Trophoblast cell (in vitro differentiated cells and primary cell): ENCODE data around the gene ARF5.

ENCODE experiments used
- DNase-seq, 2 donors: peaks; one replicate each; pipeline ENCODE4 v3.0.0-alpha.2; 2016
- H2AFZ ChIP-seq: 2 replicates; pipeline ENCODE4 v1.6.1; 2013; ENCODE audit warnings: low read length, moderate library complexity, mild to moderate bottlenecking; ENCODE audit not compliant: insufficient read depth, poor library complexity
- H2AK5ac ChIP-seq: 2 replicates; pipeline ENCODE4 v1.6.1; 2013; ENCODE audit warnings: mild to moderate bottlenecking, low read length
- H2BK120ac ChIP-seq: 2 replicates; pipeline ENCODE4 v1.6.1; 2013; ENCODE audit warnings: low read length, mild to moderate bottlenecking, moderate library complexity; ENCODE audit not compliant: insufficient read depth, poor library complexity
- H2BK12ac ChIP-seq: 2 replicates; pipeline ENCODE4 v1.6.1; 2013; ENCODE audit warnings: mild to moderate bottlenecking, low read length, moderate library complexity
- H2BK5ac ChIP-seq: 2 replicates; pipeline ENCODE4 v1.6.1; 2013; ENCODE audit warnings: low read length, low read depth, moderate library complexity, mild to moderate bottlenecking; ENCODE audit not compliant: poor library complexity
- H3K14ac ChIP-seq: 2 replicates; pipeline ENCODE4 v1.6.1; 2013; ENCODE audit warnings: mild to moderate bottlenecking, low read length
- H3K18ac ChIP-seq: 2 replicates; pipeline ENCODE4 v1.6.1; 2013; ENCODE audit warnings: mild to moderate bottlenecking, low read length
- H3K23ac ChIP-seq: 2 replicates; pipeline ENCODE4 v1.6.1; 2013; ENCODE audit warnings: low read length
- H3K27ac ChIP-seq: 2 replicates; pipeline ENCODE4 v1.5.1; 2013; ENCODE audit warnings: low read depth, mild to moderate bottlenecking, inconsistent platforms, low read length, moderate library complexity
- H3K27me3 ChIP-seq: 2 replicates; pipeline ENCODE4 v1.6.1; 2013; ENCODE audit warnings: inconsistent platforms, mild to moderate bottlenecking, low read length, moderate library complexity; ENCODE audit not compliant: insufficient read depth
- H3K36me3 ChIP-seq, 2 experiments: 1 replicate in 1 of 2; 2 replicates in 1 of 2; pipeline ENCODE4 v1.6.1; 2013; ENCODE audit warnings: low read length in 2 of 2, mild to moderate bottlenecking in 2 of 2, moderate library complexity in 1 of 2; ENCODE audit not compliant: insufficient read depth in 2 of 2, control insufficient read depth in 1 of 2
- H3K4ac ChIP-seq: 2 replicates; pipeline ENCODE4 v1.6.1; 2013; ENCODE audit warnings: low read depth, mild to moderate bottlenecking, low read length, moderate library complexity
- H3K4me1 ChIP-seq, 2 experiments: 1 replicate in 1 of 2; 2 replicates in 1 of 2; pipeline ENCODE4 v1.6.1; 2013; ENCODE audit warnings: low read length in 2 of 2, mild to moderate bottlenecking in 2 of 2, moderate library complexity in 1 of 2; ENCODE audit not compliant: insufficient read depth in 2 of 2, control insufficient read depth in 1 of 2
- H3K4me2 ChIP-seq: 2 replicates; pipeline ENCODE4 v1.6.1; 2013; ENCODE audit warnings: inconsistent platforms, mild to moderate bottlenecking, low read length, moderate library complexity
- H3K4me3 ChIP-seq: 2 replicates; pipeline ENCODE4 v1.5.1; 2013; ENCODE audit warnings: mild to moderate bottlenecking, low read depth, low read length, inconsistent platforms
- H3K79me1 ChIP-seq: one replicate; pipeline ENCODE4 v1.6.1; 2013; ENCODE audit warnings: low read length
- H3K79me2 ChIP-seq: 2 replicates; pipeline ENCODE4 v1.6.1; 2013; ENCODE audit warnings: low read length, mild to moderate bottlenecking; ENCODE audit not compliant: control insufficient read depth, insufficient read depth, poor library complexity
- H3K9ac ChIP-seq: 2 replicates; pipeline ENCODE4 v1.6.1; 2013; ENCODE audit warnings: mild to moderate bottlenecking, low read length
- H3K9me3 ChIP-seq: 2 replicates; pipeline ENCODE4 v1.6.1; 2013; ENCODE audit warnings: low read depth, mild to moderate bottlenecking, control low read depth, inconsistent platforms, low read length; ENCODE audit not compliant: insufficient read depth
- H4K12ac ChIP-seq: 2 replicates; pipeline ENCODE4 v1.6.1; 2013; ENCODE audit warnings: low read depth, mild to moderate bottlenecking, low read length, moderate library complexity
- H4K8ac ChIP-seq: 2 replicates; pipeline ENCODE4 v1.6.1; 2013; ENCODE audit warnings: low read depth, mild to moderate bottlenecking, low read length, moderate library complexity
- H4K91ac ChIP-seq: one replicate; pipeline ENCODE4 v1.6.1; 2013; ENCODE audit warnings: low read depth, mild to moderate bottlenecking, low read length, moderate library complexity
- WGBS: extraction: QIAGEN DNeasy Blood & Tissue Kit; methylation state at CpG from one replicate; pipeline ENCODE4 v1.1.7; 2013; ENCODE audit warnings: missing lambda C conversion rate; ENCODE audit not compliant: insufficient read length, insufficient coverage; ENCODE audit errors: extremely low coverage; 5-methylcytosine and 5-hydroxymethylcytosine counted together

Gene ARF5

GRCh38 chr7:127582361-127582760 is 5.8 kb upstream of the ARF5 start:
- no peak overlapping the region for H2BK120ac ChIP-seq
- no peaks in the 10 kb centered on the region for H3K27me3 ChIP-seq
- H2BK5ac ChIP-seq: no peak overlapping the region
- H3K27ac ChIP-seq: no peak overlapping the region
- no peak overlapping the region for H2BK12ac ChIP-seq
- H3K79me2 ChIP-seq: peaks cover 8% of the 10 kb centered on the region
- H3K4me1 ChIP-seq: peaks cover 13 to 22% of the 10 kb centered on the region in 2 experiments
- DNase-seq: no peak
- H3K36me3 ChIP-seq: peaks cover 15 to 21% of the 10 kb centered on the region in 2 experiments
- no peak overlapping the region for H4K12ac ChIP-seq
- H3K18ac ChIP-seq: peak overlapping the region; percentile 2
- no peak overlapping the region for H3K9ac ChIP-seq
- H3K14ac ChIP-seq: no peak overlapping the region
- H3K23ac ChIP-seq: no peak overlapping the region
- no peak overlapping the region for H4K91ac ChIP-seq
- no CpG with 5 or more reads among the region's 14 CpGs for WGBS
- H4K8ac ChIP-seq: no peak overlapping the region
- no peak overlapping the region for H3K4me2 ChIP-seq
- H3K9me3 ChIP-seq: no peaks in the 10 kb centered on the region
- H3K4ac ChIP-seq: peak overlapping the region; percentile 25
- H3K4me3 ChIP-seq: no peak overlapping the region
- no peak overlapping the region for H2AK5ac ChIP-seq
- peaks cover 7% of the 10 kb centered on the region for H3K79me1 ChIP-seq
- H2AFZ ChIP-seq: no peak overlapping the region

- Histone ChIP-seq H2AK5ac (peak overlapping the region; percentile 6), H2AFZ (peak overlapping the region; percentile 46), H3K79me1 (peaks cover 16% of the 10 kb centered on the region), H3K14ac (peak overlapping the region; percentile 47), H3K23ac (no peak overlapping the region), H3K4me1 (peaks cover 23 to 29% of the 10 kb centered on the region in 2 experiments), H3K27ac (no peak overlapping the region), H4K8ac (peak overlapping the region; percentile 88), H2BK12ac (no peak overlapping the region), H3K79me2 (peaks cover 14% of the 10 kb centered on the region), H3K27me3 (no peaks in the 10 kb centered on the region), H3K9me3 (no peaks in the 10 kb centered on the region), H2BK5ac (no peak overlapping the region), H3K4me3 (peak overlapping the region; percentile 86), H3K4me2 (peak overlapping the region; percentile 86), H4K12ac (no peak overlapping the region), H3K9ac (peak overlapping the region; percentile 78), H3K18ac (peak overlapping the region; percentile 37), H2BK120ac (no peak overlapping the region), H3K4ac (peak overlapping the region; percentile 16), H3K36me3 (peaks cover 15 to 22% of the 10 kb centered on the region in 2 experiments), H4K91ac (peak overlapping the region; percentile 52)
- no peak for DNase-seq
- WGBS: no CpG with 5 or more reads among the region's 12 CpGs
These were observed 3.6 kb upstream of the ARF5 start for GRCh38 chr7:127584648-127585043.

GRCh38 chr7:127585044-127585953 is 2.9 kb upstream of the ARF5 start, which contains the start of gene GCC1:
Gene GCC1, minus strand, starts transcription at chr7:127585596. Its CDS starts 414 bp downstream, at chr7:127585182.
- Histone ChIP-seq H3K36me3 (peaks cover 17 to 24% of the 10 kb centered on the region in 2 experiments), H3K23ac (no peak within 1 kb of the TSS), H3K14ac (peak within 1 kb of the TSS; percentile 62), H3K4me1 (peaks cover 23 to 29% of the 10 kb centered on the region in 2 experiments), H3K79me2 (peaks cover 14% of the 10 kb centered on the region), H3K27ac (peak within 1 kb of the TSS; percentile 24), H4K8ac (peak within 1 kb of the TSS; percentile 91), H2BK5ac (peak within 1 kb of the TSS; percentile 18), H2BK120ac (peak within 1 kb of the TSS; percentile 44), H4K91ac (peak within 1 kb of the TSS; percentile 70), H2AK5ac (peak within 1 kb of the TSS; percentile 6), H4K12ac (peak within 1 kb of the TSS; percentile 88), H3K27me3 (no peaks in the 10 kb centered on the region), H3K4ac (peak within 1 kb of the TSS; percentile 48), H3K9me3 (no peaks in the 10 kb centered on the region), H2BK12ac (no peak within 1 kb of the TSS), H3K18ac (peak within 1 kb of the TSS; percentile 54), H3K9ac (peak within 1 kb of the TSS; percentile 78), H2AFZ (peak within 1 kb of the TSS; percentile 93), H3K4me2 (peak within 1 kb of the TSS; percentile 86), H3K4me3 (peak within 1 kb of the TSS; percentile 86), H3K79me1 (peaks cover 16% of the 10 kb centered on the region)
- no CpG with 5 or more reads among the region's 78 CpGs for WGBS
- DNase-seq: peak; percentile 90 to 97

- DNase-seq: peak; percentile 58 to 77
- no peak overlapping the region for H3K23ac ChIP-seq
- no peak overlapping the region for H2AK5ac ChIP-seq
- H3K27ac ChIP-seq: no peak overlapping the region
- no peak overlapping the region for H3K4me2 ChIP-seq
- no CpG with 5 or more reads among the region's 2 CpGs for WGBS
- no peak overlapping the region for H2BK120ac ChIP-seq
- H4K8ac ChIP-seq: no peak overlapping the region
- no peak overlapping the region for H2AFZ ChIP-seq
- H3K4me3 ChIP-seq: no peak overlapping the region
- H3K36me3 ChIP-seq: peaks cover 23 to 29% of the 10 kb centered on the region in 2 experiments
- H3K9ac ChIP-seq: no peak overlapping the region
- no peak overlapping the region for H3K4ac ChIP-seq
- no peaks in the 10 kb centered on the region for H3K9me3 ChIP-seq
- peaks cover 16% of the 10 kb centered on the region for H3K79me1 ChIP-seq
- H3K14ac ChIP-seq: no peak overlapping the region
- peaks cover 14% of the 10 kb centered on the region for H3K79me2 ChIP-seq
- H3K4me1 ChIP-seq: peaks cover 23 to 29% of the 10 kb centered on the region in 2 experiments
- no peak overlapping the region for H4K91ac ChIP-seq
- no peak overlapping the region for H4K12ac ChIP-seq
- no peak overlapping the region for H3K18ac ChIP-seq
- H2BK5ac ChIP-seq: no peak overlapping the region
- no peak overlapping the region for H2BK12ac ChIP-seq
- no peaks in the 10 kb centered on the region for H3K27me3 ChIP-seq
These were observed 1.9 kb upstream of the ARF5 start for GRCh38 chr7:127586346-127586745.
